ENCODE measurements around the gene SLCO4A1. TPM values are rescaled to one million over a fixed set of nuclear protein-coding genes. Genes with fewer than 3 reads are reported as not detected.
A peak's percentile ranks its signal among the peaks of the same experiment; 100 is the strongest.

The SLCO4A1 gene
- polyA plus RNA-seq, 1 donor from 2014 or later: 3.4 TPM

- no peaks in the 10 kb centered on the region for H3K9me3 Mint-ChIP-seq
- no peaks in the 10 kb centered on the region for H3K36me3 Mint-ChIP-seq
- no peaks in the 10 kb centered on the region for H3K4me1 Mint-ChIP-seq
- H3K4me3 Mint-ChIP-seq: no peak overlapping the region
- H3K27ac Mint-ChIP-seq: no peak overlapping the region
- H3K27me3 Mint-ChIP-seq: peaks cover 10% of the 10 kb centered on the region
Observed at GRCh38 chr20:62634330-62634967, 7.9 kb upstream of the SLCO4A1 start.

- H3K4me1 Mint-ChIP-seq: no peaks in the 10 kb centered on the region
- no peaks in the 10 kb centered on the region for H3K36me3 Mint-ChIP-seq
- no peak overlapping the region for H3K27ac Mint-ChIP-seq
- H3K27me3 Mint-ChIP-seq: peaks cover 10% of the 10 kb centered on the region
- H3K4me3 Mint-ChIP-seq: peak overlapping the region in 1 of 4 donors; percentile 60
- H3K9me3 Mint-ChIP-seq: no peaks in the 10 kb centered on the region
Observed at GRCh38 chr20:62635232-62635631, 7.1 kb upstream of the SLCO4A1 start.

- no peak overlapping the region for H3K27ac Mint-ChIP-seq
- peaks cover 10% of the 10 kb centered on the region for H3K27me3 Mint-ChIP-seq
- no peaks in the 10 kb centered on the region for H3K4me1 Mint-ChIP-seq
- H3K9me3 Mint-ChIP-seq: no peaks in the 10 kb centered on the region
- no peak overlapping the region for H3K4me3 Mint-ChIP-seq
- H3K36me3 Mint-ChIP-seq: no peaks in the 10 kb centered on the region
Observed at GRCh38 chr20:62635852-62636251, 6.5 kb upstream of the SLCO4A1 start.

- Mint-ChIP-seq H3K4me3 (no peak overlapping the region), H3K27me3 (peaks cover 10% of the 10 kb centered on the region), H3K36me3 (no peaks in the 10 kb centered on the region), H3K4me1 (peaks cover 0 to 3% (median 2%) of the 10 kb centered on the region in 3 donors), H3K27ac (no peak overlapping the region), H3K9me3 (no peaks in the 10 kb centered on the region)
Observed at GRCh38 chr20:62636446-62636845, 5.9 kb upstream of the SLCO4A1 start.

- Mint-ChIP-seq H3K36me3 (no peaks in the 10 kb centered on the region), H3K4me1 (peaks cover 0 to 6% (median 4%) of the 10 kb centered on the region in 3 donors), H3K27me3 (peaks cover 10% of the 10 kb centered on the region), H3K9me3 (no peaks in the 10 kb centered on the region), H3K4me3 (peak overlapping the region in 1 of 4 donors; percentile 54), H3K27ac (no peak overlapping the region)
Observed at GRCh38 chr20:62637110-62637509, 5.2 kb upstream of the SLCO4A1 start.

GRCh38 chr20:62637521-62638054 lies 4.7 kb upstream of the SLCO4A1 start:
- no peak overlapping the region for H3K27ac Mint-ChIP-seq
- no peaks in the 10 kb centered on the region for H3K9me3 Mint-ChIP-seq

GRCh38 chr20:62638055-62638570 lies 4.2 kb upstream of the SLCO4A1 start:
- Mint-ChIP-seq H3K27me3 (peaks cover 10% of the 10 kb centered on the region), H3K27ac (no peak overlapping the region), H3K4me3 (peak overlapping the region in 1 of 4 donors; percentile 43), H3K4me1 (peaks cover 0 to 6% (median 4%) of the 10 kb centered on the region in 3 donors), H3K9me3 (no peaks in the 10 kb centered on the region), H3K36me3 (no peaks in the 10 kb centered on the region)

More at GRCh38 chr20:62637521-62638054, 4.7 kb upstream of the SLCO4A1 start:
- H3K4me3 Mint-ChIP-seq: peak overlapping the region in 2 of 4 donors; percentile 43 to 54
- H3K4me1 Mint-ChIP-seq: peaks cover 0 to 6% (median 4%) of the 10 kb centered on the region in 3 donors
- no peaks in the 10 kb centered on the region for H3K36me3 Mint-ChIP-seq
- H3K27me3 Mint-ChIP-seq: peaks cover 10% of the 10 kb centered on the region

- peaks cover 0 to 9% (median 6%) of the 10 kb centered on the region in 3 donors for H3K4me1 Mint-ChIP-seq
Observed at GRCh38 chr20:62638679-62639406, 3.5 kb upstream of the SLCO4A1 start.

GRCh38 chr20:62639765-62640164 lies 2.5 kb upstream of the SLCO4A1 start:
- Mint-ChIP-seq H3K4me1 (peaks cover 0 to 14% (median 6%) of the 10 kb centered on the region in 3 donors), H3K9me3 (no peaks in the 10 kb centered on the region), H3K27ac (no peak overlapping the region), H3K27me3 (peaks cover 10% of the 10 kb centered on the region), H3K4me3 (peak overlapping the region in 1 of 4 donors; percentile 68), H3K36me3 (no peaks in the 10 kb centered on the region)

More at GRCh38 chr20:62638679-62639406, 3.5 kb upstream of the SLCO4A1 start:
- Mint-ChIP-seq H3K9me3 (no peaks in the 10 kb centered on the region), H3K27me3 (peaks cover 10% of the 10 kb centered on the region), H3K36me3 (no peaks in the 10 kb centered on the region), H3K27ac (peak overlapping the region in 1 of 3 donors; percentile 72), H3K4me3 (peak overlapping the region in 2 of 4 donors; percentile 67 to 68)

- H3K36me3 Mint-ChIP-seq: no peaks in the 10 kb centered on the region
- peaks cover 4% of the 10 kb centered on the region for H3K27me3 Mint-ChIP-seq
- H3K9me3 Mint-ChIP-seq: no peaks in the 10 kb centered on the region
- H3K27ac Mint-ChIP-seq: no peak overlapping the region
- peaks cover 5 to 18% (median 6%) of the 10 kb centered on the region in 3 donors for H3K4me1 Mint-ChIP-seq
- peak overlapping the region in 1 of 4 donors; percentile 68 for H3K4me3 Mint-ChIP-seq
Observed at GRCh38 chr20:62640870-62641269, 1.4 kb upstream of the SLCO4A1 start.

- peak overlapping the region; percentile 76 to 92 (median 82) for H3K4me3 Mint-ChIP-seq
- peak overlapping the region in 2 of 3 donors; percentile 33 to 76 for H3K27ac Mint-ChIP-seq
- H3K9me3 Mint-ChIP-seq: no peaks in the 10 kb centered on the region
- H3K4me1 Mint-ChIP-seq: peaks cover 6 to 18% (median 6%) of the 10 kb centered on the region in 3 donors
- H3K36me3 Mint-ChIP-seq: no peaks in the 10 kb centered on the region
- H3K27me3 Mint-ChIP-seq: no peaks in the 10 kb centered on the region
Observed at GRCh38 chr20:62641321-62642050, 817 bp upstream of the SLCO4A1 start.

GRCh38 chr20:62642666-62643520 lies 590 bp downstream of the SLCO4A1 start:
- peak overlapping the region; percentile 75 to 81 (median 76) for H3K4me3 Mint-ChIP-seq
- H3K9me3 Mint-ChIP-seq: no peaks in the 10 kb centered on the region
- no peak overlapping the region for H3K27ac Mint-ChIP-seq
- no peaks in the 10 kb centered on the region for H3K36me3 Mint-ChIP-seq
- H3K27me3 Mint-ChIP-seq: no peaks in the 10 kb centered on the region
- peaks cover 13 to 29% (median 14%) of the 10 kb centered on the region in 3 donors for H3K4me1 Mint-ChIP-seq

GRCh38 chr20:62643521-62644043 lies 1.3 kb downstream of the SLCO4A1 start:
- H3K27ac Mint-ChIP-seq: peak overlapping the region in 1 of 3 donors; percentile 45
- no peaks in the 10 kb centered on the region for H3K27me3 Mint-ChIP-seq
- peak overlapping the region; percentile 16 to 81 (median 76) for H3K4me3 Mint-ChIP-seq
- H3K9me3 Mint-ChIP-seq: no peaks in the 10 kb centered on the region
- peaks cover 13 to 29% (median 14%) of the 10 kb centered on the region in 3 donors for H3K4me1 Mint-ChIP-seq
- H3K36me3 Mint-ChIP-seq: no peaks in the 10 kb centered on the region
